Stimulated activated CD8-positive, alpha-beta memory T cell treated with anti-CD3 and anti-CD28 coated beads, Interleukin-12 subunit alpha, Interleukin-12 subunit beta, amount 100 ng/mL, for 4 hours (primary cell): ENCODE measurements around the gene MACO1.
"Not testable (repeated sequence)": the region's sequence is repeated elsewhere in the genome, so short reads cannot be mapped to it uniquely, and the experiment has no call there.

Experiments
- DNase-seq: peaks from one replicate; pipeline ENCODE4 v3.0.0-alpha.2; 2020; ENCODE audit warnings: low read depth

The MACO1 gene

GRCh38 chr1:25430073-25430966, at the start of gene MACO1:
Gene MACO1 (plus strand): TSS chr1:25430897. CDS start chr1:25431099, 202 bp downstream.
- DNase-seq, result peak; percentile 95

DNA sequence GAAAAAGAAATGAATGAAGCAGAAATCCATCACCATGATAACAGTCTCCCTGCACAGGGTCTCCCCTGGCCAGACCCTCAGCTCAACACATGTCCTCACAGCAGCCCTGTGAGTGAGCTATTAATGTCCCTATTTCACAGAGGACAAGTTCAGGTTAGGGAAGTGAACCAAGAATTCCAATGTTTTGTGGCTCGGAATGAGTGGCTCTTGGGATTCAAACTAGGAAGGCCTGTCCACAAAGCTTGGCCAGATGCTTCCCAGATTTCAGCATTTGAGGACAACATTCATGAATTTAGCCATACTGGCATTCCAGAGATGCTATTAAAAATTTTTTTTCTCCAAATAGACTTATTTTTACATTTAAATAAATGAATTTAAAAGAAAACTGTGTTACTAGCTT, 48.2 kb upstream of the MACO1 start:
- not testable (repeated sequence) for DNase-seq

DNA sequence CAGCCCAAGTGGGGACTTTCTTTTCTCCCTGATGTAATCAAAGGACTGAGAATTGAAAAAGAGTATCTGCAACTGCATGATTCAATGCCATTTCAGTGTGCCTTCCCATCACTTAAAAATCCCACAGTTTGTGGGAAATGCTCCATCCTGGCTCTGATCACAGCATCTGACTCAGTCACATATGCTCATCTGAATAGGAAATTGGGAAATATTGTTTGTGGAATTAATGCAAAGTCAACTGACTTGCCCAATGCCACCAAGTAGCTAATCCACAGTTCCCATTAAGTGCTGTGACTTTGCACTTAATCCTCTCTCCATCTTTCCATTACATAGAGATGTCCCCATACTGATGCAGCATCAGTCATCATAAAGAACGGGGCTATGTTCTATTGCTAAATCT, 47.6 kb upstream of the MACO1 start:
- not testable (repeated sequence) for DNase-seq

DNA sequence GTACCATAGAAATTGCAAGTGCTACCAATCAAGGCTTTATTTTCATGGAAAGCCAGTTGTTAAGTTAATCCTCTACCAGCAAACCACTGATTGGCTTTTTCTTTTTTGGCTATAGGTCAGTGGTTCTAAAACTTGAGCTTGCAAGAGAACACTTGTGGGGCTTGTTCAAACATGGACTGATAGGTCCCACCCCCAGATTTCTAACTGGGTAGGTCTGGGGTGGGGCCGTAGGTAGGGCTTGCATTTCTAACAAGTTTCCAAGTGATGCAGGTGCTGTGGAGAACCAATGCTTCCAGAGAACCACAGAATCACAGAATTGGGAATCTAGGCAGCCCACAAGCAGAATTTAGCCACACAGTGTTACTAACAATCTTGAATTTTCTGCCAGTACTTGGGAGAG, 46.8 kb upstream of the MACO1 start:
- DNase-seq, result not testable (repeated sequence)

GRCh38 chr1:25387096-25387495, 43.6 kb upstream of the MACO1 start:
- DNase-seq, result not testable (repeated sequence)

GRCh38 chr1:25388691-25389090, 42.0 kb upstream of the MACO1 start:
- DNase-seq, result not testable (repeated sequence)

- DNase-seq, result not testable (repeated sequence)
Observed at GRCh38 chr1:25389721-25390120, 41.0 kb upstream of the MACO1 start.

GRCh38 chr1:25392841-25393240, 37.9 kb upstream of the MACO1 start:
- no peak for DNase-seq

DNA sequence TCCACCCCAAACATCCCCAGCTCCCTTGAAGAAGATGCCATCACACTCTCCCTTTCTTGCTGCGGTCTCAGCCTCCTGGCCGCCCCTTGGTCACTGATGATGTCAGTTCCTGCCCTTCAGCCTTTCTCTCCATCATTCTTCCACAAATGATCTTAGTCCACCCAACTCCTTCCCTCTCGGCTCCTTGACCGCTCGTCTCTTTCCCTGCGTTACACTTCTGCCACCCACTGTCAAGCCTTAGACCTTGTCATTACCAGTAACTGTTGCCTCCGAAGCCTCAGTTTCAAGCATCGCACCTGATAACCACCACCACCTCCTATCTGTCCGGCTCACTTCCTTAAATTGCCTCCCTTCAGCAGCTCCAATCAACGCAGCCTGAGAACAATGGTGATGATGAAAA, 33.1 kb upstream of the MACO1 start:
- not testable (repeated sequence) for DNase-seq

DNA sequence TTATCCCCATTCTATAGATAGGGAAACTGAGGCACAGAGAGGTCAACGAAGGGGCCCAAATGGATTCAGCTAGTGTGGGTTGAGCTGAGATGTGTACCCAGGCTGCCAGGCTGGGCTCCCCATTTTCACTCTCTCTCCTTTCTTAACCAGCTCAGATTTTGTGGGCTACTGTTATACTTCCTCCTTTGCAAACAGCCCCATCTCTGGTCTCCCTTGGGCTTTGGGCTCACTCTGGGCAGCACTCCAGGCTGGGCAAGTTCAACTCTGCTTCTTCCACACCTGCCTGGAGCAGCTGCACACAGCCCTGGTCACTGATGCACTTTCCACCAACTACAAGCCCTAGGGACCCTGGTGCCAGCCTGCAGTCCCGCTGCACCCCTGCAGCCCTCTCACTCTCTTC, 32.6 kb upstream of the MACO1 start:
- not testable (repeated sequence) for DNase-seq

DNA sequence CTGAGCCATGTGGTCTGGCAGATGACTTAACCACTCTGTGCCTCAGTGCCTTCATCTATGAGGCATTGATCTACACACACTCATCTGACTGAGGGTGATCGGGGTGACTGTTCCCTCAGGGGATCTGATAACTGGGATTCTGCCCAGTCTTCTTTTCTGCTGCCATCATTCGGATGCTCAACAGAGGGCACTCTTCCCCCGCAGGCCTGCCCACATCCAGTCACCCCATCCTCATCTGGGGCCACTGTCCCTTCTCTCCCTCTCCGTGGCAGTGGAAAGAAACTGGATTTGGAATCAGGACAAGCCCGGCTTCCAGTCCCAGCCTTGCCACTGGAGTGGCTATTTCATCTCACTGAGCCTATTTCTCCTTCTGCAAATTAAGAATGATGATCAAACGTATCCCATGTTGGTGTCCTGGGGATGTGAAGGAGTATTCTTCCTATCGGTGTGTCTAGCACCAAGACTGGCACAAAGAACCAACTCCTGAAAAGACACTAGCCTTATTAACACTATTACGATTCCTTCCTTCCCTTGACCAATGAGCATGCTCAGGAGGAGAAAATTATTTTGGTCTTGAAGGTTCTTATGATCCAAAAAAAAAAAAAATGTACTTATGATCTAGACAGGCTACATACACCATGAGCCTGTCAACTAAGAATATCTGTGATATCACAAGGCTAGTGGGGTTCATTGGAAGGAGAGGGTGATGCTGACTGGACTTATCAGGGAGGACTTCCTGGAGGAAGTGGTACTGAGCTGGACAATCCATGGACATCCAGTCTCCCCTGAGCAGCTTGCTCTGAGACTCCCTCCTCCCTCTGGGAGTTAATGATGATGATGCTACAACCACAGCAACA, 27.5 kb upstream of the MACO1 start:
- DNase-seq, result not testable (repeated sequence)

DNA sequence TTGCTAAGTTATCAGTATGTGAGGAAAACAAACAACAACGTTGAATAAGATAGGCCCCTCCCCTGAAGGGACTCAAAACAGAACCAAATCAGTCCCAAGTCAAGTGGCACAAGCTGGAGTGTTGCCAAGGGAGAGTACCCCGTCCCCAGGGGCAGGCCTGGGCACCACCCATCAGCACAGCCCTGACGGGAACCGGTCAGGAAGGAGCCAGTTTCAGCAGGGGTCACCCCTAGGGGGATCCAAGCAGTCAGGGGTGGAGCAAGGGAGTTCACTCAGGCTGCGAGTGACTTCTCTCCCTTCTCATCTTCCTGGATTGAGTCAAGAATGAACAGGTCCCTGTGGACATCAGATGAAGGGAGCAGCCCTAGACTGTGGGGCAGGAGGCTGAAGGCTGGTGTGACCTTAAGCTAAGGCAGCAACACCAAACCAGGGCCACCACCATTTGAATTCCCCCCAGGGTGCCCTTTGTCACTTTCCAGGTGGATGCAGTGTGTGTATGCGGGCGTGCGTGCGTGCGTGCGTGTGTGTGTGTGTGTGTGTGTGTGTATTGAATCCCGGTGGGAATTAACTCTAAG, 24.9 kb upstream of the MACO1 start:
- DNase-seq, result not testable (repeated sequence)

DNA sequence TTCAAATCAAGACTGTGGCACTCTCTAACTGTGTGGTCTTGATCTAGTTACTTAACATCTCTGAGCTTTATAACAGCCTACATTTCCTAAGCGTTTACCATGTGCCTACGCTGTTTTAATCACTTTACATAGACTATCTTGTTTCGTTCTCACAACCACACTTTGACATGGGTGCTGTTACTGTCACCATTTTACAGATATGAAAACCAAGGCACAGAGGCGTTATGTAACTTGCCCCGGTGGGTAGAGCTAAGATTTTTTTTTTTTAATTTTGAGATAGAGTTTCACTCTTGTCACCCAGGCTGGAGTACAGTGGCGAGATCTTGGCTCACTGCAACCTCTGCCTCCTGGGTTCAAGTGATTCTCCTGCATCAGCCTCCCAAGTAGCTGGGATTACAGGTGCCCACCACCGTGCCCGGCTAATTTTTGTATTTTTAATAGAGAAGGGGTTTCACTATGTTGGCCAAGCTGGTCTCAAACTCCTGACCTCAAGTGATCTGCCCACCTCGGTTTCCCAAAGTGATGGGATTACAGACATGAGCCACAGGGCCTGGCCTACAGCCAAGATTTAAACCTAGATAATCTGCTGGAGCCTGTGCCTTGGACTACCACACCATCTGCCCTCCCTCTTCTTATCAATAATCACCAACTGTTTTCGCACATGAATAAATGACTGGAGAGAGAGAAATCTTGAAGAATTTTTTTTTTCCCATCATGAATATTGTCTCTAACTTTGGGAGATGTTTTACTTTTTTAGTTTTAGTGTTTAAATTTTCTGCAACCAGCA, 20.9 kb upstream of the MACO1 start:
- DNase-seq, result not testable (repeated sequence)

- DNase-seq, result not testable (repeated sequence)
Observed at GRCh38 chr1:25412872-25413623, 17.6 kb upstream of the MACO1 start.

DNA sequence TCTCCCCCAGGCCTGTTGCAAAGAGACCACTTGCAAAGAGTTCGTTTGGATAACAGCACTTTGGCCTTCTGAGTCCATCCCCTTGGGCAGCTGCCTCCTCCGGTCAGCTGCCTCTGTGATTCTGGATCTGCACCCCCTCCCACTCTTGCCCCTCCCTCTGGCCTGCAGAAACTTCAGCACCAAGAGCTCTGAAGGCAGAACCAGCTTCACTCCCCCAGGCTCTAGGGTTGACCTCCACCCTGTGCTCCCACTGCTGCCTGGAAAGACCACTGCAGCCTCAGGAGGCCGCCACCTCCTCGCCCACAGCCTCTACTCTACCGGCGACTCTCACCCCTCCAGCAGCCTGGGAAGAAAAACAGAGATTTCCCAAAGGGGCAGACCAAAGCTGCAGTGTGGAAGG, 16.5 kb upstream of the MACO1 start:
- DNase-seq, result not testable (repeated sequence)

DNA sequence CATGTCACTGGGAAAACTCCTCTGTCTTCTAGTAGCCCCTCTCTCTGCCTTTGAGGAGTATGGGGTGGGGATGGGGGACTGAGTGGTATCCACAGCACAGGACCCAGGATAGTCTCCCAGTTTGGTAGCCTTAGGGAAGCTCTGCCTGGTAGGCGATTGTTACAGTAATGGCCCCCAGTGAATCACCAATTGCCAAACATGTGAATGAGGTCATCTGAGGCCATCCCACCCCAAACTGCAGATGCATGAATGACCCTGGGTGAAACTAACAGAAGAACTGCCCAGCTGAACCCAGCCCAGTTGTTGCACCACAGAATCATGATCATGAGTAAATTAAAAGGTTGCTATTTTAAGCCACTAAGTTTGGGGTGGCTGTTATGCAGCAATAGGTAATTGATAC, 16.1 kb upstream of the MACO1 start:
- not testable (repeated sequence) for DNase-seq

DNA sequence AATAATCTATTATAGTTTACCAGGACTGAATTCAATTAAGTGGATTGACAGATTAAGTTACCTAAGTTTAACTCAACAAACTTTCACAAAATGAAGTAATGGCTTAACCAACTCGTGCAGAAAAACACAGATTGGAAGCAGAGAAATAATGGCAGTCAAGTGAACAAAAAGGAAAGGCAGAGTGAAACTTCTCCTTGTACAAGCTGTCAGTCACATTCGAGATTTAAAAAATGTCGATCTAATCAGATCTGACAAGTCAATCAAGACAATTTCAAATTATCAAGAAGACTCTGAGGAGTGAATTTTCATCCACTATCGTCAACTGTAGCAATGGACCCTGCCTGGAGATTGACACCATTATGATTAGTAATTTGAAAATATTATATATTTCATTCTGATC, 13.4 kb upstream of the MACO1 start:
- DNase-seq, result not testable (repeated sequence)

DNA sequence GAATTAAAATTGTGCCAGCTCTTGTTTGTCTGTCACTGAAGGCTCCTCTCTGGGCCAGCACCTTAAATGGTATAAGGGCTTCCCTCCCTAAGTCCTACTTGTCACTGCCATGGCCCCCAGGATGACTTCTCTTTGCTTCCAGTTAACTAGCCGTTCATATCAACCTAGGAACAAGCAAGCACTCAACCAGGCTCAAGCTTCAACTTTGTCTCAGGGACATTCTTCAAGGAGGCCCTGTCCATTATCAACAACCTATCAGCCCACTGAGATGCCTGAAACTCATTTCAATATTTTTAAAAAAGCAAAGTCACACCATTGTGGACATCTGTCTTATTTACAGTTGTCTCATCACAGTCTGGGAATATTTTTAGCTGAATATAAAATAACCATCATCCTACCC, 11.4 kb upstream of the MACO1 start:
- DNase-seq, result not testable (repeated sequence)

GRCh38 chr1:25420715-25421114, 10.0 kb upstream of the MACO1 start, which contains the start of gene RHCE:
Gene RHCE (minus strand): TSS chr1:25420825. CDS start chr1:25420786, 39 bp downstream.
- DNase-seq, result not testable (repeated sequence)

DNA sequence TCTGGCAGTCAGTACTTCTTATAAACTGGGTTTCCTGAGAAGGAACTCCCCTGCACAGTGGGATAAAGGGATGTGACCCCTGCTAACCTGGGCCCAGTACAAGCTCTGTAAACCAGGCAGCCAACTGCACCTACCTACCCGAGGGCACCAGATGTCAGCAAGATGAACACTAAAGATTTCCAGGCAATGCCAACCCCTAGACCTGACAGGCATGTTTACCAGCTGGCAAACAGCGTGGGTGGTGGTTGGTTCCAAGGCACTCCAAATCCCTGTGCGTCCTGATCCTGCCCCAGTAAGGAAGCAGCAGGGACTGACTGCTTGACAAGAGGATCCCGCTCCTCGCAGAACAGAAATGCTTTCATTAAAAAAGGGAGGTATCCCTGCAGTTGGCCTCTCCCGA, 7.5 kb upstream of the MACO1 start:
- not testable (repeated sequence) for DNase-seq
